H1 (cell line): ENCODE results near the gene LNX2. TPM values are rescaled to one million over a fixed set of nuclear protein-coding genes. Genes with fewer than 3 reads are reported as not detected.

Experiments
- CBX5 ChIP-seq: fragments of 300-800, 300-1000 bp; sonication (generic); IDR thresholded peaks from 2 replicates; pipeline ENCODE4 v1.7.1; 2016; ENCODE audit warnings: antibody characterized with exemption, low read length, low read depth
- CTBP2 ChIP-seq: IDR thresholded peaks from 2 replicates; pipeline ENCODE4 v1.7.0; 2011; ENCODE audit warnings: borderline replicate concordance, mild to moderate bottlenecking, moderate library complexity, mixed read lengths, low read length; ENCODE audit not compliant: insufficient read depth, insufficient read length
- NRF1 ChIP-seq: IDR thresholded peaks from 2 replicates; pipeline ENCODE4 v1.6.1; 2011; ENCODE audit warnings: mild to moderate bottlenecking, low read depth, low read length, improper control_type of control experiment
- RFX5 ChIP-seq: IDR thresholded peaks from 2 replicates; pipeline ENCODE4 v1.6.1; 2011; ENCODE audit warnings: low read depth, low read length, improper control_type of control experiment, borderline replicate concordance
- SIRT6 ChIP-seq: IDR thresholded peaks from one replicate; pipeline ENCODE4 v1.7.1; 2012; ENCODE audit warnings: low read length, inconsistent platforms
- SP1 ChIP-seq: IDR thresholded peaks from 2 replicates; pipeline ENCODE4 v1.6.1; 2011; ENCODE audit warnings: low read depth, low read length
- SP2 ChIP-seq: IDR thresholded peaks from 2 replicates; pipeline ENCODE4 v1.6.1; 2012; ENCODE audit warnings: mild to moderate bottlenecking, low read length, inconsistent platforms
- SRF ChIP-seq: IDR thresholded peaks from 2 replicates; pipeline ENCODE4 v1.6.1; 2011; ENCODE audit warnings: mild to moderate bottlenecking, low read depth, low read length, moderate library complexity
- TAF7 ChIP-seq: optimal IDR thresholded peaks from 2 replicates; pipeline ENCODE3; 2011; ENCODE audit warnings: low read depth, mild to moderate bottlenecking, inconsistent platforms, low read length, moderate library complexity, borderline replicate concordance
- TCF12 ChIP-seq: IDR thresholded peaks from 2 replicates; pipeline ENCODE4 v1.6.1; 2011; ENCODE audit warnings: low read depth, mild to moderate bottlenecking, low read length
- ZNF274 ChIP-seq: IDR thresholded peaks from 2 replicates; pipeline ENCODE4 v1.7.0; 2012; ENCODE audit warnings: low read length, borderline replicate concordance; ENCODE audit errors: extremely low read depth
- polyA plus RNA-seq, 7 experiments: library from polyadenylated mRNA; depleted of rRNA in 3 of 7; stranded (reverse) in 5 of 7; unstranded in 2 of 7; fragments of >200 nt in 5 of 7; fragments of 200-250 nt in 2 of 7; gene quantifications; 1 replicate in 5 of 7; 2 replicates in 1 of 7; 4 replicates in 1 of 7; pipeline versions ENCODE4 v1.2.1 to v1.2.3, GENCODE V29; 2011 to 2013; ENCODE audit warnings: missing spikeins in 2 of 7, mixed read lengths in 2 of 7
- total RNA-seq: library from RNA; stranded (reverse); fragmentation: NEBNext Ultra II Directional; extraction: Animal tissue kit (Norgen Biotek cat#: 25700); gene quantifications from 2 replicates; pipeline ENCODE4 v1.2.1, GENCODE V29; 2021

LNX2 gene
- total and polyA plus RNA-seq, 2 of the 8 experiments (the other 6 are each of a cell fraction or from before 2014, with no cell fraction given) = 6.4 to 13.9 TPM

DNA sequence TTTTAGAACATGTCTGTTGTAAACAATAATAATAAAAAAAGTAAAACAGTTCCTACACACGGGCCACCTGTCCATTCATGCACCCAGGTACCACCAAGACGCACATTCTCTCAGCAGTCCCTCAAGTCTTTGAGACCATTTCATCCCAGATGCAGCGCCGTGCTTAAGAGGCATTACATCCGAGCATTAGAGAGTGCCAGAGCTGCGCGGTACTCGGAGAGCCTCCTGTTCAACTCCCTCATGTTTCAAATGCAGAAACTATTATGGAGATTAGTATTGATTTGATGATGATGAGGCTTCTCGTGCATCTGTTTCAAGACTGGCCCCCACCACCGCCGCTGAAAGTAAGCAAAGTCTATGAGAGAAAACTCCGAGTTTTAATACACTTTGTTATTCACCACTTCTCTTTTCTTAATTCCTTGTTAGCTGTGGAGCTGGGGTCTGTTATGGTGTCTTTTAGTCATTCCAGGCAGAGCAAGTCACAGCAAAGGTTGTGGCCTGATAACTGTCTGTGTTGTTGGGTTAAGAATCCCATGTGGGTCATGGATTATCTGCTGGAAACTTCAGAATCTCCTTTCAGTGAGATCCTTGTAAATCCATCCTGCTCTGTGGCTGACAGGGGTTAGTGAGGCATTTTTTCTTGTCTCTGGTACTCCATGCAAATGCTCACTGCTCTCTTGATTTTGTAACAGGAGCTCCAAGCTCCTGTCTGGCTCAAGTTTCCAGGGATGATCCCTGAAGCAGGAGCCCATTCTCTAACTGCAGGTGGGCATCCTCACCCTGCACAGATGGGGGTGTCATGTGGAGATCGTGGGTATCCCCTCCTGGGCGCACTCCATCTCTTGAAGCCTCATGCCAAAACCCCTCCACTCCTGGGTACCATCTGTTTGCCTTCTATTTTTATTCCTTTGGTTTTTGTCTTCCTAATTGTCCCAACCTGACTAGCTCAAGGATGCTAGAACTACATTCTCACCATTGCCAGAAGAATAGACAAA, 95.1 kb downstream of the LNX2 start (continued):
- TF ChIP-seq TAF7 (no peak), CTBP2 (no peak), CBX5 (no peak), SP1 (no peak), TCF12 (no peak), SP2 (no peak), ZNF274 (no peak), SIRT6 (no peak), NRF1 (no peak), RFX5 (no peak), SRF (no peak)
